Stimulated activated CD4-positive, alpha-beta T cell treated with anti-CD3 and anti-CD28 coated beads, Interleukin-4, amount 100 ng/mL, for 48 hours (primary cell): ENCODE measurements around the gene ZNF471.
A peak's percentile ranks its signal among the peaks of the same experiment; 100 is the strongest.

Experiments used
- DNase-seq, 2 donors: peaks; one replicate each; pipeline ENCODE4 v3.0.0-alpha.2; 2020; ENCODE audit warnings: low read depth in 2 of 2

ZNF471 gene

DNA sequence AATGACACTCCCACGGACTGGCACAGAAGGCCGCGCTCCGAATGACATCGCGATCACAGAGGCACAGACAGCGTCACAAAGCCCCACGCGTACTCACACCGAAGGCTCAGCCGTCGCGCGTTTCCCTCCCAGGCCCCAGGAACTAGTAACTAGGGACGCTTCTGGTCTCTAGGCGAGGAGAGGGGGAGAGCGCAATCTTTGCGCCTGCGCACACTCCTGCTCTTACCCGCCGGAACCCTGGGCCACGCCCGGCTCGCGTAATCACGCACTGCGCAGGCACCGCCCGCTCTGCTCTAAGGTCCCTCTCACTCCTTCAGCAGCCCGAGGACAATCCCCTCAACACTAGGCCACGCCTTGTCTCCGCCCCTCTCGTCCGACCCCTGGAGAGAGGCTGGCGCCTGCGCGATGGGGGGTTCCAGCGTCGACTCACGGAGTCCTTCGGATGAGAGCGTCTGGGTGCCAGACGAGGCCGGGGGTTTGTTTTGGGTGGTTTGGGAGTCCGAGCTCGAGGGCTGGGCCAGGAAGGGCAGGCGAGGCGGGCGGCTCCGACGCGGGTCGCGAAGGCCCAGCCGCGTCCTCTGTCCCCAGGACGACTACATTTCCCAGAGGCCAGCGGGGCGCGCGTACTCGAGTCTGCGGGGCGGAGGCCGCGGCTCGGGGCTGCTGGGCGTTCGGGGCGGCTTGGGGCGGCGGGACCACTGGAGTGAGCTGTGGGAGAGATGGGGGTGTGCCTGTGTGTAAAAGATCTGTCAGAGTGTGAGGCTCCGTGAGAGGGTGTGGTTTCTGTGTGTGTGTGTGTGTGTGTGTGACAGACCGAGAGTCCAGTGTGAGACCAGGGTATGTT, at the start of gene ZNF471:
Gene ZNF471, plus strand, starts transcription at position 410 of the 844 bp plus-strand sequence. CDS start 3,717 bp downstream, outside the sequence.
- peak; percentile 64 to 65 for DNase-seq

DNA sequence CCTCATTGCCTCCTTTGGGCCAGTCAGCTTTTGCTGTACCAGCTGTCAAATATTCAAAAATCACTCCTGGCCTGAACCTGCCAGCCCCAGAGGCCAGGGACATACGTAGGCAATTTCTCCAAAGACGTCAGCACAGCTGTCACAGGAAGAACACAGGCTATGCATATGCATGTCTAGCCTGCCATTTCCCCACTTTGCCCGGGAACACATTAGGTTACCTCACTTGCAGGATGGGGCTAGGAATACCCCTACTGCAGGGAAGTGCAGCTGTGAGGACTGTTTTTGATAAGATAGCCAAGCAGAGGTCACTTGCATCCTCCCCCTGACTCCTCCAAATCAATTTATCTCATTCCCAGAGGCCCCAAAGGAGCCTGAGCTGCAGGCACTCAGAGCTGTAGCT, 33.3 kb upstream of the ZNF471 start:
- DNase-seq, result no peak

DNA sequence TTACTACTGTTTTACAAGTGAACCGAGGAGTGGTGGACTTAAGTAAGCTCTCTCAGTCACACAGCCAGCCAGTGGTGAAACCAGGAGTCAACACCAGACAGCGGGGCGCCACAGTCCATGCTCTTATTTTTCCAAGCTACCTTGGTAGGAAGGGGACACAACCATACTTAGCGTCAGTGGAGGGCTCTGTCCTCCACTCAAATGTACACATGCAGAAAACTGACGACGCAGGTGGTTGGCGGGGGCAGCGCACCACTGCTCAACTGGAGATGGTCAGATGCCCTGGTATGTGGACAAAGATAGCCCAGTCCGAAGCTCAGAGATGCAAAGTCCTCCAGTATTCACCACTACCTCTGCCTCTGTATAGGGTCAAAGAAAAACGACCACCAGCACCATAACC, 31.6 kb upstream of the ZNF471 start:
- no peak for DNase-seq

DNA sequence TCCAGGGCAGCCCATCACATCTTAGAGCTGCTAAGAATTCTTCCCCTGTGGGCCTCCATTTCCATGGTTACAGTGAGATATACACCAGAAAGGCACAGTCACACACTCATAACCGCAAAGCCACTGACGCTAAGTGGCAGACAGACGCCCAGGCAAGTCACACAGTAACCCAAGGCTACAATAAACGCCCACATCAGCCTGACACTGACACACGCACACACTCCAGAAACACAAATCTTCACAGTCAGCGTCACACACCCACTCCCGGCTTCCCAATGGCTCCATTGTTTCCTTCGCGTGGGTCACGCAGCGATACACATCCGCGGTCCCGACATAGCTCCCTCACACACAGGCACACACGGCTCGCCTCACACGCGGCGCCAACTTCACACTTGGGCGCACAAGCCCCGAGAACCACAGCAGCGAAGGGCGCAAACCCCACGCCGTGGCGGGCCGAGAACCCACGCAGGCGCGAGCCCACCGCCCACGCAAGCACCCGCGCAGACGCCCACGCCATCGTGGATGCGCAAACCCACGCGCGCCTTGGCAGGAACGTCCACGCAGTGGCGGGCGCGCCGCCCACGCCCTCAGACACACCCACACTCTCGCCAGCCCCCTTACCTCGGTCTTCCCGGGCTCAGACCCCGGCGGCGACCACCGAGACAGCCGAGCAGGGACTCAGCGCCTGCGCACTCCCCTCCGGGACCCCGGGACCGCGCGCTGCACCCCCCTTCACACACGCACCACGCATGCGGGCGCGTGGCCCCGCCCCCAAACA, 30.8 kb upstream of the ZNF471 start, which contains the start of gene ZNF667:
Gene ZNF667, minus strand, starts transcription at position 695 of the 778 bp plus-strand sequence. CDS start 14,975 bp downstream, outside the sequence.
- DNase-seq, result peak; percentile 1 to 4

DNA sequence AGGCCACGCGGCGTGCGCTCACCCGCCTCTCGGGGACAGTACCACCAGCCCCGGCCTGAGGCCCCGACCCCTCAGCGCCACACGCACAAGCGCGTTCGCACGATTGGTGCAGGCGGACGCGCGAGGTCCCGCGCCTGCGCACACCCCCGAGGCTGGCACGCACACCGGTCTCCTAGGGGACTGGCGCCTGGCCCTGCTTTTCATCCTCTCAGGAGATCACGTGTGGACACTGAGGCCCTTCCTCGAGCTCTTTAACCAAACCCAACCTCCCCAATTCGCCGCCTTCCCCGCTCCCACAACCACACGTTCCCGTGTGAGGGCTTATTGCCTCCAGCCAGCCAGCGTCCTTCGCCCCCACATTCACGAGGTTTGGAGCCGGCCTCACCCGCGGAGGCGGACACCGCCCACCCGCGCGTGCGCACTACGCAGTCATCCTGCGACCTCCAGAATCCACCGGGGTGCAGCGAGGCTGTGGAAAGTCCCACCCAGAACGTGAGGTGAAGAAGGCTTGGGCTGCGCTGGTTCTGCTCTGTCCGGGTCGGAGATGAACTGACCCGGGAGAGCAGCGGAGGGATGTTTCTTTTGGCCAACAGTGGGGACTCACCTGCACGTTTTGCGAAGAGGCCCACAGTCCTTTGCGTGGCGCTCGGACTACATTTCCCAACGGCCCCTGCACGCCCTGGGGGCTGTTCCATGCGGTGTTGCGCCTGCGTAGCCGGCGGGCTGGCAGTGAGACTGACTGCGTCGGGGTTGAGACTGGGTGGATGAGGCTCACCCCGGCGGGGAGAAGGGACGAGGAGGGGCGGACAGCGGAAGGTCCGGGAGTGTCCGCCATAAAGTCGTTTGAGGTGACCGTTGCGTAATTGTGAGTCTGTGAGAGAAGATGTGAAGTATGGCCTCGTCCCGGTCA, 30.0 kb upstream of the ZNF471 start:
- DNase-seq, result peak; percentile 24 to 43

DNA sequence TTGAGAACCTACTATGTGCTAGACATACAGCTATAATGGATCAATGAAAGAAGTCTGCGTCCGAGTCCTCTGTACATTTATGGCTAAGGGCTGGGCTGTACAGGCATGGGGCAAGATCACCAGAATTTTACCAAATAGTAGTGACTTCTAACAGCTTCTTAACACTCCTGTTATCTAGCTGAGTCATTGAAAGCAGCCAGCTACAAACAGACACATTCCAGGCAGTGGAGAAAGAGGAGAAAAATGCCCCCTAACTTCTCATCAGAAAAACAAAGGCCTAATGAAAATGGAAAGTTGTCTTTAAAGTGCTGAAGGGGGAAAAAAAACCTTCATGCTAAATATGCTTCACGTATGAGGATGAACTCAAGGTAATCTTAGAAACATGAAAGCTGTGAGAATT, 16.3 kb upstream of the ZNF471 start:
- no peak for DNase-seq

DNA sequence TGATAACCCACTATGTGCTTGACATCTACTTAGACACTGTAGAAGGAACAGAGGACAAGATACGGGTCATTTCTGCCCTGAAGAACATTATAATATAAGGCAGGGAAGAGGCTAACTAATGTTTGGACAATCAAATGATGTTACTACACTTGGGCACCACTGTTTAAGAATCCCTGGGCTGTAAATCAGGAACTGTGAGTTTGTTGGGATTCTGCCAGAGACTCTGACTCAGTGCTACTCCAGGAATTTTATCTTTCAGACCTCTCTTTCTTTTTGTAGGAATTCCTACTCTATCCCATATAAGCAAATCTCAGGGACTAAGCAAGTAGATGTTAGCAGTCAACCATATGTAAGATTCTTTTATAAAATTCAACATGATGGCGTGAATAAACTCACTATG, 3.1 kb upstream of the ZNF471 start:
- no peak for DNase-seq

DNA sequence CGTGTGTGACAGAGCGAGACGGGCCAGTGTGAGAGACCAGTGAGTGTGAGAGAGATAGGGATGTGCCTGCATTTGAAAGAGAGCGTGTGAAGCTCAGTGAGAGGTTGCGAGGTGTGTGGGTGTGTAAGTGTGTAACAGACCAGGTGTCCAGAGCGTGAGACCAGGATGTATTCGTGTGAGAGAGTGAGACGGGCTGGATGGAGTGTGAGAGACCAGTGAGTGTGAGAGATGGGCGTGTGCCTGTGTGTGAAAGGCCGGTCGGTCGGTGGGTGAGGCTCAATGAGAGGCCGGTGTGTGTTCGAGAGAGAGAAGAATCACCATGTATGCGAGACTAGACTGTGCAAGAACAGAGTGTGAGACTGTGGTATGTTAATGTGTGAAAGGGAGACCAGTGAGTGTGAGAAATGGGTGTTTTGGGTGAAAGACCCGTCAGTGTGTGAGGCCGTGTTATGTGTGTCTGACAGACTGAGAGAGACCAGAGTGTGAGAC, 679 bp downstream of the ZNF471 start:
- no peak for DNase-seq

DNA sequence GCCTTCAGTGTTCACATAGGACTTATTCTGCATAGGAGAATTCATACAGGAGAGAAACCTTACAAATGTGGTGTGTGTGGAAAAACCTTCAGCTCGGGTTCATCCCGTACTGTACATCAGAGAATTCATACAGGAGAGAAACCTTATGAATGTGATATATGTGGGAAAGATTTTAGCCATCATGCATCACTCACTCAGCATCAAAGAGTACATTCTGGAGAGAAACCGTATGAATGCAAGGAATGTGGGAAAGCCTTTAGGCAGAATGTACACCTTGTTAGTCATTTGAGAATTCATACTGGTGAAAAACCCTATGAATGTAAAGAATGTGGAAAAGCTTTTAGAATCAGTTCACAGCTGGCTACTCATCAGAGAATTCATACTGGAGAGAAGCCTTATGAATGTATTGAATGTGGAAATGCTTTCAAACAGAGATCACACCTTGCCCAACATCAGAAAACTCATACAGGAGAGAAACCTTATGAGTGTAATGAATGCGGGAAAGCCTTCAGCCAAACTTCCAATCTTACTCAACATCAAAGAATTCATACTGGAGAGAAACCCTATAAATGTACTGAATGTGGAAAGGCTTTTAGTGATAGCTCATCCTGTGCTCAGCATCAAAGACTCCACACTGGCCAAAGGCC, 17.7 kb downstream of the ZNF471 start:
- no peak for DNase-seq

DNA sequence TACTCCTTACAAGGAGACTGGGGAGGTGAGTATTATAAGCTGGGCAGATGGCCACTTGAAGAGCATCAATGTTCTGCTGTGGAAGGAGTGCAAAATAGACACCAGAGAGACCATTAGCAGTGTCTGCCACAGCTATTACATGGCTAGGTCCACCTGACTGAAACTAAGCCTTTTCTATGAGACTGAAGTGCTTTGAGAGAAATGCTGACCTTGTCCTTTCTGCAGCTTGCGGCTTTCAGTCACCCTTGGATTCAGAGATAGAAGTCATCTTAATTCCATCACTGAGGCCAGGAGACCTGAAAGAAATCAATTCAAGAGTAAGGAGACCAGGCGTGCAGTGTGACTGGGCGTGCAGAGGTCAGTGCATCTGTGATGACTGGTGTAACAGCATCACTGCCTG, 29.8 kb downstream of the ZNF471 start:
- DNase-seq, result no peak

DNA sequence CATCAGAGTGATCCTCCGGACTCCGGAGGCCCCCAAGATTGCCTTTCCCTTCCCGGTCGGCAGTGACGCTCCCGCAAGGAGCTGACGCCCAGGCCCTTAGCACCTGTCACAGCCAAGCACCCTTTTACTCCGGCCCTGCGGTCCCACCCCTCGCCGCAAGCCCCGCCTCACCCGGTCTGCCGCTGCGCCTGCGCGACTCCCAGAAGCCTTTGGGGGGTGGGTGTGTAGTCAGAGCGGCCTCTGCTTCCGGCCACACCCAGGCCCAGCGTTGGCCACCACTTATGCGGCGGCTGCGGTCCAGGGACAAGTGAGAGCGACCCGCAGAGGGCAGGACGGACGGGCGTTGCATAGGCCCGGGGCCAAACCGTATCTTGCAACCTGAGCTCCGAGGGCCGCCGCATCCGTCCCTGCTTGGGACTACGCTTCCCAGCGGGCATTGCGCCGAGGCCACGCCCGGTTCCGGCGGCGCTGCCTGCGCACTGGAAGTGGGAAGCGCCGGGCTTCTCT, 30.7 kb downstream of the ZNF471 start:
- DNase-seq, result peak; percentile 83 to 84

DNA sequence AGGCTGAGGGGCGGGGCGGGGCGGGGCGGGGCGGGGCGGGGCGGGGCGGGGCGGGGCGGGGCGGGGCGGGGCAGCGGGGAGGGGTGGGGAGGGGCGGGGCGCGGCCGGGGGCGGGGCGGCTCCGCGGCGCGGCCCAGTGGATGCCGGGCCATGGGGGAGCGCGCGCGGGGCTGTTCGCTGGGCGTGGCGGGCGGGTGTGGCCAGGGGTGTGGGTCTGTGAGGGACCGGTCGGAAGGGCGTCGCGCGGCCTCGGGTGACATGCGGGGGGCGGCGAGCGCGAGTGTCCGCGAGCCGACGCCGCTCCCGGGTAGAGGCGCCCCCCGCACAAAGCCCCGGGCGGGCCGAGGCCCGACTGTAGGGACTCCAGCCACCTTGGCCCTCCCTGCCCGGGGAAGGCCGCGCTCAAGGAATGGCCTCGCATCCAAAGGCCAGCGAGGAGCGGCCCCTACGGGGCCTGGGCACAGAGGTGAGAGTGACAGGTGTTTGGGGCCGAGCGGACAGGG, 31.2 kb downstream of the ZNF471 start, which contains the start of gene ZFP28:
Gene ZFP28, plus strand, starts transcription at position 188 of the 503 bp plus-strand sequence. Its CDS starts 71 bp downstream, at position 259.
- DNase-seq, result peak in 1 of 2 donors; percentile 64

DNA sequence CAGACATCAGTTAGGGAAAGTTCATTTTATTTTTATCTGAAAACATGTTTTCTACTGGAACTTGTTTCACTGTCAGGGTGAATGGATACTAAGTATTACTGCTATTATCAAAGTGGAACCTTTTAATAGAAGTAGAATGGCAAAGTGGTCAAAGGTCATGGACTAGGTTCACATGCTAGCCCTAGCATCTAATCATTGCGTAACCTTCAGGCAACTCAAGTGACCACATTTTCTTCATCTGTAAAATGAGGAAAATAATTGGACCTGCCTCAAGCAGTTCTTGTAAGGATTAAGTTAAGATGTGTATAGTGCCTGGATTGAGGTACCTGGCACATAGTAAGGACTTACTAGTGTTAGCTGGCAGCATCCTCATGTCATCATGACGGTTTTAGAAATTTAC, 36.1 kb downstream of the ZNF471 start:
- DNase-seq, result no peak

DNA sequence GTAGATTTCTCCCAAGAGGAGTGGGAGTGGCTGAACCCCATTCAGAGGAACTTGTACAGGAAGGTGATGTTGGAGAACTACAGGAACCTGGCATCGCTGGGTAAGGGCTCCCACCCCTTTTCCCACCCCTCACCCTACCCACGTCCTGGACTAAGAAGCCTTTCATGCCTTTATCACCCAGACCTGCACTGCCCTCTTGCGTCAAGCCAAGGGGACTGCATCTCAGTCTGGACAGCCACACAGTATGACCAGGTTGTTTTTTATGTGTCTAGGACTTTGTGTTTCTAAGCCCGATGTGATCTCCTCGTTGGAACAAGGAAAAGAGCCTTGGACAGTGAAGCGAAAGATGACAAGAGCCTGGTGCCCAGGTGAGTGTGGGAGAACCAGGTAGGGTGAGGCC, 39.9 kb downstream of the ZNF471 start:
- DNase-seq, result no peak

DNA sequence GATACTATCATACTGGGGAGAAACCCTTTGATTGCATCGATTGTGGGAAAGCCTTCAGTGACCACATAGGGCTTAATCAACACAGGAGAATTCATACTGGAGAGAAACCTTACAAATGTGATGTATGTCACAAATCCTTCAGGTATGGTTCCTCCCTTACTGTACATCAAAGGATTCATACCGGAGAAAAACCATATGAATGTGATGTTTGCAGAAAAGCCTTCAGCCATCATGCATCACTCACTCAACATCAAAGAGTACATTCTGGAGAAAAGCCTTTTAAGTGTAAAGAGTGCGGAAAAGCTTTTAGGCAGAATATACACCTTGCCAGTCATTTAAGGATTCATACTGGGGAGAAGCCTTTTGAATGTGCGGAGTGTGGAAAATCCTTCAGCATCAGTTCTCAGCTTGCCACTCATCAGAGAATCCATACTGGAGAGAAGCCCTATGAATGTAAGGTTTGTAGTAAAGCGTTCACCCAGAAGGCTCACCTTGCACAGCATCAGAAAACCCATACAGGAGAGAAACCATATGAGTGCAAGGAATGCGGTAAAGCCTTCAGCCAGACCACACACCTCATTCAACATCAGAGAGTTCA, 46.7 kb downstream of the ZNF471 start:
- DNase-seq, result no peak

DNA sequence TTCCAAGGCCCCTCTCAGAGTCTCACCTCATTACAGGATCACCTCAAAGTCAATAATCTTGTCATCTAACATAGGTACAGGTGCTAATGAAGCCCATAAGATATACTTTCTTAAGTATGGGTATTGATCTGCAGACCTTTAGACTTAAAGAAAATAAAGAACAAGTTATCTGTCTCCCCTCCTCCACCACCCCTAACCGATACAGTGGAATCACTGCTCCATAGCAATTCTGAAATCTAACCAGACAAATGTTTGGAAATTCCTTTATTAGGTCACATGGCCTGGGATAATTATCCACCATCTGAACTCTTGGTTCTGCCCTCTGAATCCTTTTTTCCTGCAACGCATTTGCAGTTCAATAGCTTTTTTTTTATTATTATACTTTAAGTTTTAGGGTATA, 55.1 kb downstream of the ZNF471 start:
- DNase-seq, result no peak

DNA sequence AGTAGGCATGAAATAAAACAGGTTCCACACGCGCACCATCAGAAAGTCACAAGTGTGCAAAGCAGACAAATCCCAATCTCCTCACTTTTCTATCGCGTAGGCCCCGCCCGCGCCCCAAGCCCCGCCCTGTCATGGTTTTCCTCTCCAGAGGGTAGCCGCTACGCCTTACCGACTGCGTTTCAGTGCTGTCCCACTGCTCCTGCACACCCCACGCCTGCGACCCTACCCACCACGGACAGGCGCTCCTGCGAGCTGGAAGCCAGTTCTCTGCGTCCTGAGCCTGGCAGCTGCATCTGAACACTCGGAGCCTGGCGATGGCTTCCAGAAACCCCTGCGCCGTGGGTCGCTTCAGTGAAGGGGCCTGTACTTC, 59.2 kb downstream of the ZNF471 start:
- DNase-seq, result peak; percentile 23 to 40

DNA sequence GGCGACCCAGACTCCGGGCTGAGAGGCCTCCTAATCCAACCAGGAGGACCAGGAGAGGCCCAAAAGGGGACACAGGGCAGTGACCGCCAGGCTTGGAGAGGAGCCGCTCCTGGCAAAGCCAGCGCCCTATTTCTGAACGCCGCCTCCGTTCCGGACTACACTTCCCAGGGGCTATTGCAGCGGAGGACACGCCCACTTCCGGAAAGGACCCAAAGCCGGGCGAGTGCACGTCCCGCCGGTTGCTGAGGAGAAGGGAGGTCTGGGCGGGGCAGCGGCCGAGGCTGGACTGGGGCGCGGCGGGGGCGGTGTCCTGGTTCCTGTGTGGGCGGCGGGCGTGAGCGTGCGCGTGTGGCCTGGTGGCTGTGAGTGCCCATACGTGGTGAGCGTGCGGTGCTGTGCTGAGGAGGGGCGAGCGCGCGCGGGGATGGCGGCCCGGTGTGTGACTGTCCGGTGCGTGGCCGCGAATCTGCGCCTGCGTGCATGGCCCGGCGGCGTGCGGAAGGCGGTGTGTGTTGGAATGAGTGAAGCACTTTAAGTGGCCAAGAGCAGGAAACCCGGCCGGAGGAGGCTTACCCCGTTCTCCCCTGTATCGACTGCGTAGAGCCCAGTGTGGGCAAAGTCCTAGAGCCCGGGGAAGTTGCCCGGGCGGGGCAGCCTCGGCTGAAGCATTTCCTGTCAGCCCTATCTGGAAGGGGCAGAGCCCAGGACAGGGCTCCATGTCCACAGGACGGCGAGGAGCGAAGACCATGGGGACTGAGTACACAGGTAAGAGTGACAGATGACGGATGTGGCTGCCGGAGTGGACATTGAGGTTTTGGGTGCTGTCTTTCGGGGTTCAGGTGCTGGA, 59.8 kb downstream of the ZNF471 start, which contains the start of gene ZNF470:
Gene ZNF470, plus strand, starts transcription at position 195 of the 847 bp plus-strand sequence. CDS start 2,844 bp downstream, outside the sequence.
- DNase-seq, result peak; percentile 78 to 85

DNA sequence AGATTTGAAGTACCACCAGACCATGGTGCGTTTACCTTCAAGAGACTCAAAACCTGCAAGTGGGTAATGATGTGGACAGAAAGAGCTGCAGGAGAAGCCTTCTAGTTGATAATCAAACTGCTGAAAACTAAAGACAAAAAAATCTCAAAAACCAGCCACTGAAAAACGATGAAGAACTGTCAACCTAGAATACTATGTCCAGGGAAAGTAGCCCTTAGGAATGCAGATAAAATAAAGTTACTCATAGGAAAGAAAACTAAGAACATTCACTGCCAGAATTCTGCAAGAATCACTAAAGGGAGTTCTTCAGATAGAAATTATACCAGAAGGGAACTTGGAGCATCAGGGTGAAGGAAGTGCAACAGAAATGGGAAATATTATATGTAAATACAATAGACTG, 64.9 kb downstream of the ZNF471 start:
- DNase-seq, result no peak
